ENCODE measurements around the gene LRRC4.

DNA sequence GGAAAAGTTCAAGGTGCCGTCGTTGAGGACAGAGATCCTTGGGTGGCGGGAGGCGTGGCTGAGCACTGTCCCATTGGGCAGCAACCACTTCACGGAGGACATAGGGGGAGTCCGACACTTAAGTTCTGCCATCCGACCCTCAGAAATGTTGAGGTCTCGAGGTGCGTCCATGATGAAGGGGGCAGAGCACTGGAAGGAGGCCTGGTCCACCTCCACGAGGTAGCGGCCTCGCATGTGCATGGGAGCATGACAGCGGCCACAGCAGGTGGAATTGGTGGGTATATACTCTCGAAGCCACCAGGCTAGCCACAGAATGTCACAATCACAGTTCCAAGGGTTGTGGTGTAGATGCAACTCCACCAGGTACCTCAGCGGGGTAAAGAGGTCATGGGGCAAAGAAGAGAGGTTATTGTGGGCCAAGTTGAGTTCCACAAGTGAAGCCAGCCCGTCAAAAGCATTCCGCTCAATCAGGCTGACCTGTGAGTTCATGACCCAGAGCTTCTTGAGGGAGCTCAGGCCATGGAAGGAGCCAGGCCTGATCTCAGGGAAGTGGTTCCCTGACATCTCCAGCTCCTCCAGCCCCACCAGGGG is 1.7 kb downstream of the LRRC4 start:
- TF ChIP-seq, protein P1, sequence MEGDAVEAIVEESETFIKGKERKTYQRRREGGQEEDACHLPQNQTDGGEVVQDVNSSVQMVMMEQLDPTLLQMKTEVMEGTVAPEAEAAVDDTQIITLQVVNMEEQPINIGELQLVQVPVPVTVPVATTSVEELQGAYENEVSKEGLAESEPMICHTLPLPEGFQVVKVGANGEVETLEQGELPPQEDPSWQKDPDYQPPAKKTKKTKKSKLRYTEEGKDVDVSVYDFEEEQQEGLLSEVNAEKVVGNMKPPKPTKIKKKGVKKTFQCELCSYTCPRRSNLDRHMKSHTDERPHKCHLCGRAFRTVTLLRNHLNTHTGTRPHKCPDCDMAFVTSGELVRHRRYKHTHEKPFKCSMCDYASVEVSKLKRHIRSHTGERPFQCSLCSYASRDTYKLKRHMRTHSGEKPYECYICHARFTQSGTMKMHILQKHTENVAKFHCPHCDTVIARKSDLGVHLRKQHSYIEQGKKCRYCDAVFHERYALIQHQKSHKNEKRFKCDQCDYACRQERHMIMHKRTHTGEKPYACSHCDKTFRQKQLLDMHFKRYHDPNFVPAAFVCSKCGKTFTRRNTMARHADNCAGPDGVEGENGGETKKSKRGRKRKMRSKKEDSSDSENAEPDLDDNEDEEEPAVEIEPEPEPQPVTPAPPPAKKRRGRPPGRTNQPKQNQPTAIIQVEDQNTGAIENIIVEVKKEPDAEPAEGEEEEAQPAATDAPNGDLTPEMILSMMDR (conservative IDR thresholded peaks at IDR 0.05) = no peak
- TF ChIP-seq EZH2 (IDR thresholded peaks at IDR 0.05; ENCODE audit: low read depth) = no peak
